ENCODE measurements around the gene ZDHHC18. TPM values are rescaled to one million over a fixed set of nuclear protein-coding genes. Genes with fewer than 3 reads are reported as not detected.

The ZDHHC18 gene
- total and polyA plus RNA-seq, 9 donors: 9.5 to 15.8 (median 12.3) TPM

- H3K27ac ChIP-seq: no peak overlapping the region
- no peaks in the 10 kb centered on the region for H3K9me3 ChIP-seq
- no peaks in the 10 kb centered on the region for H3K4me1 ChIP-seq (ENCODE audit: insufficient read depth)
- H3K4me3 ChIP-seq: no peak overlapping the region
- no peak for DNase-seq
- TF ChIP-seq POLR2A (IDR thresholded peaks at IDR 0.05): no peak
- TF ChIP-seq EP300 (IDR thresholded peaks at IDR 0.05): no peak
- no peak for TF ChIP-seq CTCF (IDR thresholded peaks at IDR 0.05)
- H3K36me3 ChIP-seq: no peaks in the 10 kb centered on the region
- WGBS, 3 donors: 88 to 91% (median 88%) methylated on average over 11 of the region's 11 CpGs
- intact Hi-C loops (cut with DNase I): no loop called here
- no peaks in the 10 kb centered on the region for H3K27me3 ChIP-seq
Observed at GRCh38 chr1:26856181-26856580, 29.7 kb downstream of the ZDHHC18 start.

GRCh38 chr1:26856604-26857469 lies 30.3 kb downstream of the ZDHHC18 start:
- no peaks in the 10 kb centered on the region for H3K27me3 ChIP-seq
- H3K4me3 ChIP-seq: no peak overlapping the region
- intact Hi-C loops (cut with DNase I): no loop called here
- H3K36me3 ChIP-seq: no peaks in the 10 kb centered on the region
- DNase-seq: no peak
- H3K9me3 ChIP-seq: no peaks in the 10 kb centered on the region
- H3K27ac ChIP-seq: no peak overlapping the region
- WGBS, 3 donors: 79 to 86% (median 85%) methylated on average over 21 of the region's 21 CpGs
- no peaks in the 10 kb centered on the region for H3K4me1 ChIP-seq (ENCODE audit: insufficient read depth)
- TF ChIP-seq CTCF (IDR thresholded peaks at IDR 0.05): no peak
- TF ChIP-seq POLR2A (IDR thresholded peaks at IDR 0.05): no peak
- TF ChIP-seq EP300 (IDR thresholded peaks at IDR 0.05): no peak

GRCh38 chr1:26857473-26858060 lies 31.1 kb downstream of the ZDHHC18 start:
- H3K4me3 ChIP-seq: no peak overlapping the region
- DNase-seq: no peak
- TF ChIP-seq EP300 (IDR thresholded peaks at IDR 0.05) (no peak), POLR2A (IDR thresholded peaks at IDR 0.05) (no peak), CTCF (IDR thresholded peaks at IDR 0.05) (no peak)
- H3K27ac ChIP-seq: no peak overlapping the region
- no peaks in the 10 kb centered on the region for H3K27me3 ChIP-seq
- 59 to 65% (median 62%) methylated on average over 8 of the region's 8 CpGs for WGBS, 3 donors
- no peaks in the 10 kb centered on the region for H3K9me3 ChIP-seq
- H3K4me1 ChIP-seq (ENCODE audit: insufficient read depth): no peaks in the 10 kb centered on the region
- no peaks in the 10 kb centered on the region for H3K36me3 ChIP-seq
- intact Hi-C loops (cut with DNase I): no loop called here

GRCh38 chr1:26858160-26858559 lies 31.7 kb downstream of the ZDHHC18 start:
- Histone ChIP-seq H3K4me1 (ENCODE audit: insufficient read depth) (no peaks in the 10 kb centered on the region), H3K27ac (no peak overlapping the region), H3K4me3 (no peak overlapping the region), H3K9me3 (no peaks in the 10 kb centered on the region), H3K36me3 (no peaks in the 10 kb centered on the region), H3K27me3 (no peaks in the 10 kb centered on the region)
- DNase-seq: no peak
- intact Hi-C loops (cut with DNase I): no loop called here
- TF ChIP-seq CTCF (IDR thresholded peaks at IDR 0.05): no peak
- no peak for TF ChIP-seq POLR2A (IDR thresholded peaks at IDR 0.05)
- TF ChIP-seq EP300 (IDR thresholded peaks at IDR 0.05): no peak
- WGBS, 3 donors: 28 to 31% (median 31%) methylated on average over 4 of the region's 4 CpGs
